H9 (cell line): ENCODE results near the gene PRAC2. TPM values are rescaled to one million over a fixed set of nuclear protein-coding genes. Genes with fewer than 3 reads are reported as not detected.

Source experiments
- DNase-seq: peaks from one replicate; pipeline ENCODE4 v3.0.0-alpha.2; 2017
- H2AFZ ChIP-seq: one replicate; pipeline ENCODE4 v1.6.1; 2013; ENCODE audit warnings: mild to moderate bottlenecking, low read length, control low read depth, moderate library complexity
- H2AK5ac ChIP-seq: 2 replicates; pipeline ENCODE4 v1.6.1; 2013; ENCODE audit warnings: low read length, control low read depth, mixed read lengths; ENCODE audit not compliant: insufficient read length
- H2BK120ac ChIP-seq: one replicate; pipeline ENCODE4 v1.6.1; 2013; ENCODE audit warnings: low read depth, mild to moderate bottlenecking, low read length, control low read depth, inconsistent platforms; ENCODE audit not compliant: poor library complexity, severe bottlenecking
- H2BK12ac ChIP-seq: 2 replicates; pipeline ENCODE4 v1.6.1; 2013; ENCODE audit warnings: low read length, control low read depth, mixed read lengths, low read depth; ENCODE audit not compliant: insufficient read length
- H2BK15ac ChIP-seq: 2 replicates; pipeline ENCODE4 v1.6.1; 2013; ENCODE audit warnings: low read depth, low read length, control low read depth
- H2BK20ac ChIP-seq: one replicate; pipeline ENCODE4 v1.6.1; 2013; ENCODE audit warnings: low read depth, mild to moderate bottlenecking, low read length, control low read depth, inconsistent platforms; ENCODE audit not compliant: poor library complexity, severe bottlenecking
- H2BK5ac ChIP-seq: 2 replicates; pipeline ENCODE4 v1.6.1; 2013; ENCODE audit warnings: low read length, control low read depth, mixed read lengths; ENCODE audit not compliant: insufficient read length
- H3K14ac ChIP-seq: 2 replicates; pipeline ENCODE4 v1.6.1; 2013; ENCODE audit warnings: low read length, control low read depth; ENCODE audit not compliant: insufficient read depth
- H3K18ac ChIP-seq: 2 replicates; pipeline ENCODE4 v1.6.1; 2013; ENCODE audit warnings: low read depth, mild to moderate bottlenecking, mixed read lengths, low read length, control low read depth; ENCODE audit not compliant: insufficient read length
- H3K23ac ChIP-seq: 2 replicates; pipeline ENCODE4 v1.6.1; 2013; ENCODE audit warnings: low read length, control low read depth, mixed read lengths, low read depth; ENCODE audit not compliant: insufficient read length
- H3K23me2 ChIP-seq: 2 replicates; pipeline ENCODE4 v1.6.1; 2013; ENCODE audit warnings: low read depth, mild to moderate bottlenecking, mixed read lengths, low read length, control low read depth; ENCODE audit not compliant: insufficient read length, poor library complexity, severe bottlenecking
- H3K27ac ChIP-seq: 2 replicates; pipeline ENCODE4 v1.5.1; 2013; ENCODE audit warnings: low read length, control low read depth, mixed read lengths, low read depth; ENCODE audit not compliant: insufficient read length
- H3K27me3 ChIP-seq: 2 replicates; pipeline ENCODE4 v1.6.1; 2013; ENCODE audit warnings: low read length, control low read depth, inconsistent platforms; ENCODE audit not compliant: insufficient read depth
- H3K4ac ChIP-seq: 2 replicates; pipeline ENCODE4 v1.6.1; 2013; ENCODE audit warnings: low read depth, mild to moderate bottlenecking, control low read depth, inconsistent platforms, low read length, moderate library complexity
- H3K4me1 ChIP-seq: 2 replicates; pipeline ENCODE4 v1.6.1; 2013; ENCODE audit warnings: low read length, control low read depth, inconsistent platforms; ENCODE audit not compliant: insufficient read depth
- H3K4me2 ChIP-seq: 2 replicates; pipeline ENCODE4 v1.6.1; 2013; ENCODE audit warnings: low read length, control low read depth, mixed read lengths; ENCODE audit not compliant: insufficient read length, insufficient read depth
- H3K56ac ChIP-seq: 2 replicates; pipeline ENCODE4 v1.6.1; 2013; ENCODE audit warnings: low read depth, mild to moderate bottlenecking, mixed read lengths, low read length, control low read depth; ENCODE audit not compliant: insufficient read length
- H3K79me1 ChIP-seq: 2 replicates; pipeline ENCODE4 v1.6.1; 2013; ENCODE audit warnings: low read depth, mild to moderate bottlenecking, moderate library complexity, low read length, control low read depth, inconsistent platforms; ENCODE audit not compliant: insufficient read depth, poor library complexity, severe bottlenecking
- H3K79me2 ChIP-seq: 2 replicates; pipeline ENCODE4 v1.6.1; 2013; ENCODE audit warnings: low read length, control low read depth, inconsistent platforms; ENCODE audit not compliant: insufficient read depth
- H3K9ac ChIP-seq: 2 replicates; pipeline ENCODE4 v1.6.1; 2013; ENCODE audit warnings: low read length, control low read depth, mixed read lengths; ENCODE audit not compliant: insufficient read length; ENCODE audit errors: extremely low read depth
- H3K9me3 ChIP-seq: one replicate; pipeline ENCODE4 v1.6.1; 2013; ENCODE audit warnings: low read depth, low read length, inconsistent platforms; ENCODE audit not compliant: control insufficient read depth
- H3T11ph ChIP-seq: one replicate; pipeline ENCODE4 v1.6.1; 2013; ENCODE audit warnings: mild to moderate bottlenecking, low read length, control low read depth, inconsistent platforms
- H4K20me1 ChIP-seq: one replicate; pipeline ENCODE4 v1.6.1; 2013; ENCODE audit not compliant: control insufficient read depth, insufficient read length, insufficient read depth
- H4K5ac ChIP-seq: 2 replicates; pipeline ENCODE4 v1.6.1; 2013; ENCODE audit warnings: low read depth, mild to moderate bottlenecking, mixed read lengths, low read length, control low read depth; ENCODE audit not compliant: insufficient read length
- H4K8ac ChIP-seq: replicated peaks from 2 replicates; pipeline ENCODE4 v1.6.1; 2013; ENCODE audit warnings: low read length, control low read depth, mixed read lengths, low read depth; ENCODE audit not compliant: insufficient read length
- H4K91ac ChIP-seq: 2 replicates; pipeline ENCODE4 v1.6.1; 2013; ENCODE audit warnings: low read depth, mild to moderate bottlenecking, moderate library complexity, mixed read lengths, low read length, control low read depth; ENCODE audit not compliant: insufficient read length
- H3K27ac Mint-ChIP-seq, 3 experiments: 2 replicates in 2 of 3; 3 replicates in 1 of 3; pipeline ENCODE4 v1.8.0; 2020 to 2021; ENCODE audit warnings: mixed read lengths in 3 of 3, mild to moderate bottlenecking in 1 of 3, moderate library complexity in 1 of 3
- H3K27me3 Mint-ChIP-seq: 2 replicates; pipeline ENCODE4 v1.8.0; 2021; ENCODE audit warnings: low read depth, mild to moderate bottlenecking, moderate library complexity, mixed read lengths
- H3K36me3 Mint-ChIP-seq, 3 experiments: 2 replicates in 2 of 3; 3 replicates in 1 of 3; pipeline ENCODE4 v1.8.0; 2020 to 2021; ENCODE audit warnings: low read depth in 3 of 3, mixed read lengths in 3 of 3; ENCODE audit not compliant: insufficient read depth in 1 of 3
- H3K4me1 Mint-ChIP-seq, 2 experiments: 2 replicates each; pipeline ENCODE4 v1.8.0; 2020; ENCODE audit warnings: mixed read lengths in 2 of 2
- H3K4me3 Mint-ChIP-seq, 2 experiments: 2 replicates in 1 of 2; 3 replicates in 1 of 2; pipeline ENCODE4 v1.8.0; 2020 to 2021; ENCODE audit warnings: mild to moderate bottlenecking in 2 of 2, mixed read lengths in 2 of 2, moderate library complexity in 1 of 2
- H3K9me3 Mint-ChIP-seq, 2 experiments: 2 replicates in 1 of 2; 3 replicates in 1 of 2; pipeline ENCODE4 v1.8.0; 2020; ENCODE audit warnings: mild to moderate bottlenecking in 2 of 2, mixed read lengths in 2 of 2, moderate library complexity in 1 of 2
- WGBS: extraction: QIAGEN DNeasy Blood & Tissue Kit; methylation state at CpG from one replicate; pipeline ENCODE4 v1.1.7; 2013; ENCODE audit warnings: missing lambda C conversion rate, low lambda C conversion rate, mixed read lengths; ENCODE audit not compliant: insufficient read length; ENCODE audit errors: extremely low coverage; 5-methylcytosine and 5-hydroxymethylcytosine counted together
- total RNA-seq: library from RNA; stranded (reverse); gene quantifications from 2 replicates; pipeline ENCODE4 v1.2.1, GENCODE V29; 2021
- TF ChIP-seq, protein P1 (sequence below): fragments of 200-600 bp; sonication (generic); conservative IDR thresholded peaks from 3 replicates; pipeline ENCODE4 v1.8.0; 2021; ENCODE audit warnings: antibody characterized with exemption, mild to moderate bottlenecking

The PRAC2 gene
- total RNA-seq, 1 experiment from 2014 or later, result not detected

- Histone ChIP-seq H2AFZ (no peak overlapping the region), H3K9me3 (no peaks in the 10 kb centered on the region), H3K27me3 (no peaks in the 10 kb centered on the region), H2BK20ac (no peak overlapping the region), H2BK15ac (no peak overlapping the region), H3K4ac (no peak overlapping the region), H3K79me2 (no peaks in the 10 kb centered on the region), H3K27ac (no peak overlapping the region), H3T11ph (no peak overlapping the region), H2BK120ac (no peak overlapping the region), H3K23ac (no peak overlapping the region), H2BK5ac (no peak overlapping the region), H4K91ac (no peak overlapping the region), H3K14ac (no peak overlapping the region), H2BK12ac (no peak overlapping the region), H4K20me1 (no peaks in the 10 kb centered on the region), H3K56ac (no peak overlapping the region), H3K23me2 (no peaks in the 10 kb centered on the region), H3K18ac (no peak overlapping the region), H2AK5ac (no peak overlapping the region), H4K5ac (no peak overlapping the region), H4K8ac (no peak overlapping the region), H3K79me1 (no peaks in the 10 kb centered on the region), H3K4me1 (no peaks in the 10 kb centered on the region), H3K9ac (no peak overlapping the region), H3K4me2 (no peak overlapping the region)
- TF ChIP-seq, protein P1, sequence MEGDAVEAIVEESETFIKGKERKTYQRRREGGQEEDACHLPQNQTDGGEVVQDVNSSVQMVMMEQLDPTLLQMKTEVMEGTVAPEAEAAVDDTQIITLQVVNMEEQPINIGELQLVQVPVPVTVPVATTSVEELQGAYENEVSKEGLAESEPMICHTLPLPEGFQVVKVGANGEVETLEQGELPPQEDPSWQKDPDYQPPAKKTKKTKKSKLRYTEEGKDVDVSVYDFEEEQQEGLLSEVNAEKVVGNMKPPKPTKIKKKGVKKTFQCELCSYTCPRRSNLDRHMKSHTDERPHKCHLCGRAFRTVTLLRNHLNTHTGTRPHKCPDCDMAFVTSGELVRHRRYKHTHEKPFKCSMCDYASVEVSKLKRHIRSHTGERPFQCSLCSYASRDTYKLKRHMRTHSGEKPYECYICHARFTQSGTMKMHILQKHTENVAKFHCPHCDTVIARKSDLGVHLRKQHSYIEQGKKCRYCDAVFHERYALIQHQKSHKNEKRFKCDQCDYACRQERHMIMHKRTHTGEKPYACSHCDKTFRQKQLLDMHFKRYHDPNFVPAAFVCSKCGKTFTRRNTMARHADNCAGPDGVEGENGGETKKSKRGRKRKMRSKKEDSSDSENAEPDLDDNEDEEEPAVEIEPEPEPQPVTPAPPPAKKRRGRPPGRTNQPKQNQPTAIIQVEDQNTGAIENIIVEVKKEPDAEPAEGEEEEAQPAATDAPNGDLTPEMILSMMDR, result no peak
- no CpG with 5 or more reads among the region's 5 CpGs for WGBS
- H3K4me1 Mint-ChIP-seq, result no peaks in the 10 kb centered on the region
- peaks cover 52% of the 10 kb centered on the region for H3K27me3 Mint-ChIP-seq
- no peak overlapping the region for H3K4me3 Mint-ChIP-seq
- no peaks in the 10 kb centered on the region for H3K36me3 Mint-ChIP-seq
- no peak for DNase-seq
- no peak overlapping the region for H3K27ac Mint-ChIP-seq
- H3K9me3 Mint-ChIP-seq, result peaks cover 4 to 7% of the 10 kb centered on the region in 2 experiments; a peak in 4 of 5 replicates
Measured at GRCh38 chr17:48690655-48691054, 32.3 kb upstream of the PRAC2 start.
